DND-41 (cell line): ENCODE data around the gene ZRANB3.

Experiments used
- CTCF ChIP-seq: IDR thresholded peaks from 2 replicates; pipeline ENCODE4 v1.5.1; 2012; ENCODE audit warnings: borderline replicate concordance, low read length, moderate library complexity, mild to moderate bottlenecking; ENCODE audit not compliant: poor library complexity, severe bottlenecking; ENCODE audit errors: extremely low read depth
- EZH2 ChIP-seq: IDR thresholded peaks from 3 replicates; pipeline ENCODE4 v1.6.1; 2012; ENCODE audit warnings: borderline replicate concordance, low read depth, mild to moderate bottlenecking, moderate library complexity, low read length, inconsistent platforms; ENCODE audit not compliant: severe bottlenecking

DNA sequence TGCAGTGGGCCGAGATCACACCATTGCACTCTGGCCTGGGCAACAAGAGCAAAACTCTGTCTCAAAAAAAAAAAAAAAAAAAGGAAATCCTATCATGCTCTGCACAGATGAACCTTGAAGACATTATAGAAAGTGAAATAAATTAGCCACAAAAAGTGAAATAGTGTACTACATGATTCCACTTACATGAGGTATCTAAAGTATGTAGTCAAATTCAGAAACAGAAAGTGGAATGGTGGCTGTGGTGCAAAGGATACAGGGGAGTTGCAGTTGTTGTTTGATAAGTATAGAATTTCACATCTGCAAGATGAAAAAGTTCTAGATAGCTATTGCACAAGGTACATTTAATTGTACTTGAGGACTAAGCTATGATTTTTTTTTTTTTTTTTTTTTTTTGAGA lies 5.2 kb downstream of the ZRANB3 start:
- TF ChIP-seq CTCF: no peak
- no peak for TF ChIP-seq EZH2
